ENCODE results near the gene IL1RAPL1. TPM values are rescaled to one million over a fixed set of nuclear protein-coding genes. Genes with fewer than 3 reads are reported as not detected.
"Not testable (repeated sequence)": the region's sequence is repeated elsewhere in the genome, so short reads cannot be mapped to it uniquely, and the experiment has no call there.

Gene IL1RAPL1
- total RNA-seq, 2 donors from 2014 or later, result 0.66 to 1.1 TPM

DNA sequence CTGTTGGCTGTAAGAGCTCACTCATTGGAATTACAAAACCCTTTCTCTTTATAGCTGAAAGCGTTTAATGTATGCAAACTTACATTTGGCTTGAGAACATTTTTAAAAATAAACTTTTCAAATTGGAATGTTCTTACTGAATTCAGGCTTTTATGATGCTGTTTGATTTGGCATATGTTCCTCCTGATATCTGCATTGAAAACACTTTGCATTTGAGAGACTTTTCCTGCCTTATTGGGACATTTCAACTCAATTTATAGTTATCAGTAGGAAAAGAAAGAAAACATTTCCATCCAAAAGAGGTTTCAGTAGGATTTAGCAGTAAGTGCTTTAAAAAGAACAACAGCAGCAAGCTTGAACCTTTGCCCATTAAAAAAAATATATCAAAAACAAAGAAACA lies 520.0 kb downstream of the IL1RAPL1 start:
- no peaks in the 10 kb centered on the region for H3K36me3 ChIP-seq (ENCODE audit: control insufficient read depth, insufficient read depth, low read length)
- H3K9me3 ChIP-seq (ENCODE audit: control insufficient read depth, low read length), result no peaks in the 10 kb centered on the region
- H3K4me3 Mint-ChIP-seq, result no peak overlapping the region
- H3K27me3 ChIP-seq (ENCODE audit: control insufficient read depth, insufficient read depth, low read length, poor library complexity, severe bottlenecking), result no peaks in the 10 kb centered on the region
- H3K9ac ChIP-seq (ENCODE audit: extremely low read depth, low read length, poor library complexity, severe bottlenecking), result no peak overlapping the region
- TF ChIP-seq, protein P1, sequence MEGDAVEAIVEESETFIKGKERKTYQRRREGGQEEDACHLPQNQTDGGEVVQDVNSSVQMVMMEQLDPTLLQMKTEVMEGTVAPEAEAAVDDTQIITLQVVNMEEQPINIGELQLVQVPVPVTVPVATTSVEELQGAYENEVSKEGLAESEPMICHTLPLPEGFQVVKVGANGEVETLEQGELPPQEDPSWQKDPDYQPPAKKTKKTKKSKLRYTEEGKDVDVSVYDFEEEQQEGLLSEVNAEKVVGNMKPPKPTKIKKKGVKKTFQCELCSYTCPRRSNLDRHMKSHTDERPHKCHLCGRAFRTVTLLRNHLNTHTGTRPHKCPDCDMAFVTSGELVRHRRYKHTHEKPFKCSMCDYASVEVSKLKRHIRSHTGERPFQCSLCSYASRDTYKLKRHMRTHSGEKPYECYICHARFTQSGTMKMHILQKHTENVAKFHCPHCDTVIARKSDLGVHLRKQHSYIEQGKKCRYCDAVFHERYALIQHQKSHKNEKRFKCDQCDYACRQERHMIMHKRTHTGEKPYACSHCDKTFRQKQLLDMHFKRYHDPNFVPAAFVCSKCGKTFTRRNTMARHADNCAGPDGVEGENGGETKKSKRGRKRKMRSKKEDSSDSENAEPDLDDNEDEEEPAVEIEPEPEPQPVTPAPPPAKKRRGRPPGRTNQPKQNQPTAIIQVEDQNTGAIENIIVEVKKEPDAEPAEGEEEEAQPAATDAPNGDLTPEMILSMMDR (conservative IDR thresholded peaks at IDR 0.05), result no peak
- H3K27ac ChIP-seq (ENCODE audit: low read depth, low read length), result no peak overlapping the region
- 100% methylated on average over 1 of the region's 1 CpG; no CpG with 5 or more reads in 1 of the 2 experiments for WGBS, 2 experiments (ENCODE audit: insufficient coverage in 1 of 2, insufficient read length in 1 of 2)
- peaks cover 1% of the 10 kb centered on the region for H3K4me1 Mint-ChIP-seq
- H3K27me3 Mint-ChIP-seq (ENCODE audit: insufficient read depth), result no peaks in the 10 kb centered on the region
- H3K27ac Mint-ChIP-seq, result no peak overlapping the region
- no peak overlapping the region for H3K4me3 ChIP-seq (ENCODE audit: low read length)
- DNase-seq, result no peak
- no peaks in the 10 kb centered on the region for H3K9me3 Mint-ChIP-seq
- H3K36me3 Mint-ChIP-seq (ENCODE audit: low read depth), result no peaks in the 10 kb centered on the region
- H3K4me1 ChIP-seq (ENCODE audit: control insufficient read depth, insufficient read depth, low read length), result no peaks in the 10 kb centered on the region

DNA sequence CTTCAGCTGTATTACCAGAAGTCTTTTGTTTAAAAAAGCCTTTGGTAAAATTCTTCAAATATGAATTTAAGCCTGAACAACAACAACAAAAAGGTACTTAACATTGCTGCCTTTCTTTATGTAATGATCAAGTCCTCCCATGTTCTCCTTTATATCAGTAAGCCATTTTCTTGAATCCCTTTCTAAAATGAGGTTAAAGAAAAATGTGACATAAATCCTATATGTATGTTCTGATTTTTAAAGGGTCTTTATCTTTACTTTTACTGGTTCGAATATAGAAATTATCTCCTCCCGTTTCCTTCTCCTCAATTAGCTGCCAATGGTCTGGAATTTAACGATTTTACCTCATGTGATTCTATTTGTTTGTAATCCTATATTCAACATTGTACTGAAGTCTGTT lies 522.8 kb downstream of the IL1RAPL1 start:
- H3K4me3 Mint-ChIP-seq, result no peak overlapping the region
- H3K4me3 ChIP-seq (ENCODE audit: low read length), result no peak overlapping the region
- H3K27me3 Mint-ChIP-seq (ENCODE audit: insufficient read depth), result no peaks in the 10 kb centered on the region
- no peaks in the 10 kb centered on the region for H3K27me3 ChIP-seq (ENCODE audit: control insufficient read depth, insufficient read depth, low read length, poor library complexity, severe bottlenecking)
- H3K9me3 Mint-ChIP-seq, result no peaks in the 10 kb centered on the region
- TF ChIP-seq, protein P1 (conservative IDR thresholded peaks at IDR 0.05), result no peak
- no peaks in the 10 kb centered on the region for H3K9me3 ChIP-seq (ENCODE audit: control insufficient read depth, low read length)
- no peak overlapping the region for H3K27ac ChIP-seq (ENCODE audit: low read depth, low read length)
- H3K36me3 ChIP-seq (ENCODE audit: control insufficient read depth, insufficient read depth, low read length), result no peaks in the 10 kb centered on the region
- DNase-seq, result no peak
- WGBS, 2 experiments (ENCODE audit: insufficient coverage in 1 of 2, insufficient read length in 1 of 2), result 100% methylated on average over 2 of the region's 3 CpGs; no CpG with 5 or more reads in 1 of the 2 experiments
- peaks cover 1% of the 10 kb centered on the region for H3K4me1 Mint-ChIP-seq
- H3K4me1 ChIP-seq (ENCODE audit: control insufficient read depth, insufficient read depth, low read length), result no peaks in the 10 kb centered on the region
- no peak overlapping the region for H3K9ac ChIP-seq (ENCODE audit: extremely low read depth, low read length, poor library complexity, severe bottlenecking)
- H3K27ac Mint-ChIP-seq, result no peak overlapping the region
- H3K36me3 Mint-ChIP-seq (ENCODE audit: low read depth), result no peaks in the 10 kb centered on the region

DNA sequence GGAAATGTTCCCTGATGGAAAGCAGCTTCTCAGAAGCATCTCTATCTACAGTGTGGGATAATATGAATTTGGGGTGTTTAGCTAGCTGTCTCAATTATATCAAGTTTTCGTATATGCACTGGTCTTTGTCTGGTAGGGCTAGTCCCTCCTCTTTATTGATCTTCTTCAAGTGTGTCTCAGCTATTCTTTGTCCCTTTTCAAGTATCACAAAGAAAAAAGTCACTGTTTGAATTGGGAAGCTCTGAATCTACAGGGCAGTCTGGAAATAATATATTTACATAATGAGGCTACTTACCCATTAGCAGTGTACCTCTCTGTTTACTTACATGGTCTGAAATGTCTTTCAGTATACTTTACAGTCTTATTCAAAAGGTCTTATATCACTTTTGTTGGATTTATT lies 526.0 kb downstream of the IL1RAPL1 start:
- Histone ChIP-seq H3K36me3 (ENCODE audit: control insufficient read depth, insufficient read depth, low read length) (no peaks in the 10 kb centered on the region), H3K4me3 (ENCODE audit: low read length) (no peak overlapping the region), H3K27me3 (ENCODE audit: control insufficient read depth, insufficient read depth, low read length, poor library complexity, severe bottlenecking) (no peaks in the 10 kb centered on the region), H3K4me1 (ENCODE audit: control insufficient read depth, insufficient read depth, low read length) (no peaks in the 10 kb centered on the region), H3K27ac (ENCODE audit: low read depth, low read length) (no peak overlapping the region), H3K9ac (ENCODE audit: extremely low read depth, low read length, poor library complexity, severe bottlenecking) (no peak overlapping the region), H3K9me3 (ENCODE audit: control insufficient read depth, low read length) (no peaks in the 10 kb centered on the region)
- DNase-seq, result no peak
- no peak overlapping the region for H3K27ac Mint-ChIP-seq
- no peaks in the 10 kb centered on the region for H3K9me3 Mint-ChIP-seq
- H3K27me3 Mint-ChIP-seq (ENCODE audit: insufficient read depth), result no peaks in the 10 kb centered on the region
- WGBS, 2 experiments (ENCODE audit: insufficient coverage in 1 of 2, insufficient read length in 1 of 2), result 100% methylated on average over 1 of the region's 1 CpG; no CpG with 5 or more reads in 1 of the 2 experiments
- TF ChIP-seq, protein P1 (conservative IDR thresholded peaks at IDR 0.05), result no peak
- H3K4me3 Mint-ChIP-seq, result no peak overlapping the region
- peaks cover 1% of the 10 kb centered on the region for H3K4me1 Mint-ChIP-seq
- H3K36me3 Mint-ChIP-seq (ENCODE audit: low read depth), result no peaks in the 10 kb centered on the region

DNA sequence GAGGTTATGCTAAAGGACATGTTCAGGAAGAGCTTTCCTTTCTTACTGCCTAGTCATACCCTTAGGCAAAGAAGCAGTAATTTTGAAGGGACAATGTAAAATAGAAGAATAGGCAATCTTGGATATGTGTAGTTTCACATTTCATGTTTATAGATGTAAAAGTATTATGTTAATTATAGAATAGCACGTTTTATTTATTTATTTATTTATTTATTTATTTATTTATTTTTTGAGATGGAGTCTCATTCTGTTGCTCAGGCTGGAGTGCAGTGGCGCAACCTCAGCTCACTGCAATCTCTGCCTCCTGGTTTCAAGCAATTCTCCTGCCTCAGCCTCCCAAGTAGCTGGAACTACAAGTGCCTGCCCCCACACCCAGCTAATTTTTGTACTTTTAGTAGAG lies 535.6 kb downstream of the IL1RAPL1 start:
- H3K9me3 Mint-ChIP-seq, result peaks cover 13% of the 10 kb centered on the region
- not testable (repeated sequence) for H3K4me1 Mint-ChIP-seq; H3K36me3 Mint-ChIP-seq (ENCODE audit: low read depth); H3K4me1 ChIP-seq (ENCODE audit: control insufficient read depth, insufficient read depth, low read length); H3K4me3 Mint-ChIP-seq; DNase-seq; H3K36me3 ChIP-seq (ENCODE audit: control insufficient read depth, insufficient read depth, low read length); H3K27ac Mint-ChIP-seq; H3K27me3 ChIP-seq (ENCODE audit: control insufficient read depth, insufficient read depth, low read length, poor library complexity, severe bottlenecking); H3K27me3 Mint-ChIP-seq (ENCODE audit: insufficient read depth); H3K4me3 ChIP-seq (ENCODE audit: low read length); H3K27ac ChIP-seq (ENCODE audit: low read depth, low read length); H3K9ac ChIP-seq (ENCODE audit: extremely low read depth, low read length, poor library complexity, severe bottlenecking); H3K9me3 ChIP-seq (ENCODE audit: control insufficient read depth, low read length)
- WGBS, 2 experiments (ENCODE audit: insufficient coverage in 1 of 2, insufficient read length in 1 of 2), result 100% methylated on average over 1 of the region's 2 CpGs
